GM19043 (cell line): ENCODE measurements around the gene KCTD5.
"Not testable (repeated sequence)": the region's sequence is repeated elsewhere in the genome, so short reads cannot be mapped to it uniquely, and the experiment has no call there.

Experiments
- ATAC-seq: cut with Tn5 transposase; IDR thresholded peaks from one replicate; pipeline ENCODE4 v1.9.1; 2021; ENCODE audit warnings: low read depth; ENCODE audit not compliant: unreplicated experiment

Gene KCTD5

DNA sequence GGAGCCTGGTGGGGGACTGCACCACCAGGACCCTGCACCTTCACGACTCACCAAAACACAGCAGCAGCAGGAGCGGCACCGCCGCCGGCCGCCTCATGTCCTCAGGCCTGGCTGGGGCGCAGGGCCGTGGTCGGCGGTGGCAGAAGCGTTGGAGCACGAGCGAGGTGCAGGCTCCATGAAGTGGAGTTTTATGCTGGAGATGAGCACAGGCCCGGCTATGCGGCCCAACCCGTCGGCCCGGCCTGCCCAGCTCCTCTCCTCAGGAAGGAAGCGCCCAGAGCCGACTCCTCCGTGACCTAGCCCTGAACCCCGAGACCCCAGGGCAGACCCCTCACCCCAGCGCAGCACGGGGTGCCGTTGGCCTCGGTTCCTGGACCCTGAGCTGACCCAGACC, 37.7 kb downstream of the KCTD5 start, which contains the start of gene PRSS27:
Gene PRSS27 (minus strand): TSS at position 161 of the 394 bp plus-strand sequence. CDS start 64 bp downstream, at position 97.
- ATAC-seq: no peak

- ATAC-seq: peak; percentile 82
Measured at GRCh38 chr16:2720719-2721633, 38.7 kb downstream of the KCTD5 start.

DNA sequence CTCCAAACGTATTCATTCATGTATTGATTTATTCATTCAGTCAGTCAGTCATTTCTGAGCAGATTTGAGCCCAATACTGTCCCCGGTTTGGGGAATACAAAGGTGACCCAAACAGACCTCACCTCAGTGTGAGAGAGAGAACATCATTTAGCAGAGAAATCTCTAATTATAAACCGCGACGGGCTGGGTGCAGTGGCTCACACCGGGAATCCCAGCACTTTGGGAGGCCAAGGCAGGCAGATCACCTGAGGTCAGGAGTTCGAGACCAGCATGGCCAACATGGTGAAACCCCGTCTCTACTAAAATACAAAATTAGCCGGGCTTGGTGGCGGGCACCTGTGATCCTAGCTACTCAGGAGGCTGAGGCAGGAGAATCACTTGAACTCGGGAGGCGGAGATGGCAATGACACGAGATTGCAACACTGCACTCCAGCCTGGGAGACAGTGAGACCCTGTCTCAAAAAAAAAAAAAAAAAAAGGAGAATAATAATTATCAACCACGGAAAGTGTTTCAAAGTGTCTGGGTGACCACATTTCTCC, 39.4 kb downstream of the KCTD5 start:
- ATAC-seq: not testable (repeated sequence)

- ATAC-seq: no peak
Measured at GRCh38 chr16:2724088-2724676, 41.9 kb downstream of the KCTD5 start.

GRCh38 chr16:2724816-2725348, 42.6 kb downstream of the KCTD5 start:
- ATAC-seq: no peak

- no peak for ATAC-seq
Measured at GRCh38 chr16:2726923-2727322, 44.6 kb downstream of the KCTD5 start.

GRCh38 chr16:2728034-2728433, 45.7 kb downstream of the KCTD5 start:
- no peak for ATAC-seq

- ATAC-seq: no peak
Measured at GRCh38 chr16:2734844-2735515, 52.7 kb downstream of the KCTD5 start.

- ATAC-seq: no peak
Measured at GRCh38 chr16:2736476-2737237, 54.3 kb downstream of the KCTD5 start.

DNA sequence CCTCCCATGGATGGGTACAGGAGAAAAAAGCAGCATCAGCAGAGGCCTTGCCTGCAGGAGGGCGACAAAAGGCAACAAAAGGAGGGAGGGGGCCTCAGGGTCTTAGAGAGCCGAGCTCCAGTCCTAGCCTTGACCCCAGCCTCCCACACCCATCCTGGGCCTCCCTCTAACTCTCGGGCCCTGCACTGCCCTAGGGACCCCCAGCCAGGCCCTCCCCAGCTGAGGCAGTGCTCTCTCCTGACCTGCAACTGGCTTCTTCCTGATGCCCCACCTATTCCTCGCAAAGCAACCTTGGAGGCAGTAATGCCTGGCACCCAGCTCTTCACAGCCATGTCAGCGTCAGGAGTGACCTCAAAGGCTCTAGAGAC, 54.9 kb downstream of the KCTD5 start:
- ATAC-seq: no peak

GRCh38 chr16:2737895-2738418, 55.6 kb downstream of the KCTD5 start:
- ATAC-seq: no peak

GRCh38 chr16:2738615-2739014, 56.3 kb downstream of the KCTD5 start:
- no peak for ATAC-seq

- ATAC-seq: no peak
Measured at GRCh38 chr16:2739625-2740430, 57.5 kb downstream of the KCTD5 start.

GRCh38 chr16:2740476-2740875, 58.2 kb downstream of the KCTD5 start:
- no peak for ATAC-seq

- ATAC-seq: no peak
Measured at GRCh38 chr16:2741168-2741567, 58.8 kb downstream of the KCTD5 start.

GRCh38 chr16:2742323-2743006, 60.1 kb downstream of the KCTD5 start:
- no peak for ATAC-seq

DNA sequence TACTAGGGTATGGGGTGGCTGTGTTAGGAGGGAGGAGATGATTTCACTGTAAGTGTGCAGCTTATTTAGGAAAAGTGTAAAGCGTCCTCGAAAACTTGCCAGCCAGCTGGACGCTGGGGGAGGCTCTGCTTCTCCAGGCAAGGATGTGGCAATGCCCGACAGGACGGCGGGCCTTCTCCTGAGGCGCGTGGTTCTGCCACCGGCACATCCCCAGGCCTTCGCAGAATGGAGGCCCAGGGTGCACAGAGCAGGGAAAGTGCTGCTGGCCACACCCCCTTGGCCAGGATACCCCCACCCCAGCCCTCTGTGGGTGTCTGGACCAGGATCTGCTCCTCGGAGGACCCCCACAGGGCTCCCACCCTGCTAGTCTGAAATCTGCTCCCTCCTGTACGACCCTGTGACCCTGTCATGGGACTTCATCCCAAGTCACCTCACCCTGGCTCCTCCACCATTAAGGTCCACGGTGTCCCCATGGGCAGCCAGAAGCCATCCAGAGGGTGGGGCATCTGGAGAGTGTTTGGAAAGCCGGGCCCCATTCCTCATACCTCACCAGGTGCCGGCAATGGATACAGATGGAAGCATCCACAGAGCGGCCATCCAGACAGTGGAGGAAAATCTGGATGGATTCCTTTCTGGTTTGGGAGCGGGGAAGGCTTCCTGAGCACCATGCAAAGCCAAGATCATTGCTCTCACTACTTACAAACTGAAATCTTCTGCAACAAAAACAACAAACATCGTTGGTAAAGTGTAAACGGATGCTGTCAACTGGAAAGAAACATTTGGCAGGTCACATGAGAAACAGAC, 60.9 kb downstream of the KCTD5 start:
- ATAC-seq: no peak

DNA sequence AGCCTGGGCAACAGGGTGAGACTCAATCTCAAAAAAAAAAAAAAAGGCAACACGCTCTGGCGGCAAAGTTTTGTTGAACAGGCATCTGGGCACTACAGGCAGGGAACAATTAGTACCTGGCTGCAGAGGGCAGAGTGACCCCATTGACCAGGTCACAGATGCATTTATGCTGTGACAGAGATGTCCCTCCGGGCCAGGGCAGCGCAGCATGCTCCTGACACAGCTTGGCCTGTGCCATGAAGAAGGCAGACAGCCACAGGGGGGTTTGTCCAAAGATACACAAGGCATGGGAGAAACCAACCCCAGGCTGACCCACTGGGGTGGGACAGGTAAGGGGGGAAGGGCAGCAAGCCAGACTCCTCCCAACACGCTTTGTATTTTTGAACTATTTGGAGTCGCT, 62.4 kb downstream of the KCTD5 start:
- no peak for ATAC-seq
